ENCODE results near the gene ARHGAP26. TPM values are rescaled to one million over a fixed set of nuclear protein-coding genes. Genes with fewer than 3 reads are reported as not detected.

ARHGAP26 gene
- total and polyA plus RNA-seq, 9 donors: 1.9 to 47.1 (median 12.0) TPM

DNA sequence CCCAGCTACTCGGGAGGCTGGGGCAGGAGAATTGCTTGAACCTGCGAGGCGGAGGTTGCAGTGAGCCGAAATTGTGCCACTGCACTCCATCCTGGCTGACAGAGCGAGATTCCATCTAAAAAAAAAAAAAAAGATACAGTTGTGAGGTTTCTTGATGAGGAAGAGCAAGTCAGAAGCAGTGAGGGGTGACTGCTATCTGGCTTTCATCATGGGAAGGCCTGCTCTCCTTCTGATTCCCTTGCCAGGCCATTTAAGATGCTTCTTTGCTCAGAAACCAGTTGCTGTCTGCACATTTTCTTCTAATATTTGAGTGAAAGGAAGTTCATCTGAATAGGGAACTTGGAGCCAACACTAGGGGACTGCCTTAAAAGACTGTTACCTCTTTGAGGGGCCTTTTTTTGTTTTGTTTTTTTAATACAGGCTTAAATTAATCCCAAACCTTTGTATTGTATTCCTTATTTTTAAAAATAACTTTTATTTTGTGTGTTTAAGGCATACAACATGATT, 201.9 kb downstream of the ARHGAP26 start:
- no peak for DNase-seq
- H3K4me3 ChIP-seq: no peak overlapping the region
- TF ChIP-seq, protein P1, sequence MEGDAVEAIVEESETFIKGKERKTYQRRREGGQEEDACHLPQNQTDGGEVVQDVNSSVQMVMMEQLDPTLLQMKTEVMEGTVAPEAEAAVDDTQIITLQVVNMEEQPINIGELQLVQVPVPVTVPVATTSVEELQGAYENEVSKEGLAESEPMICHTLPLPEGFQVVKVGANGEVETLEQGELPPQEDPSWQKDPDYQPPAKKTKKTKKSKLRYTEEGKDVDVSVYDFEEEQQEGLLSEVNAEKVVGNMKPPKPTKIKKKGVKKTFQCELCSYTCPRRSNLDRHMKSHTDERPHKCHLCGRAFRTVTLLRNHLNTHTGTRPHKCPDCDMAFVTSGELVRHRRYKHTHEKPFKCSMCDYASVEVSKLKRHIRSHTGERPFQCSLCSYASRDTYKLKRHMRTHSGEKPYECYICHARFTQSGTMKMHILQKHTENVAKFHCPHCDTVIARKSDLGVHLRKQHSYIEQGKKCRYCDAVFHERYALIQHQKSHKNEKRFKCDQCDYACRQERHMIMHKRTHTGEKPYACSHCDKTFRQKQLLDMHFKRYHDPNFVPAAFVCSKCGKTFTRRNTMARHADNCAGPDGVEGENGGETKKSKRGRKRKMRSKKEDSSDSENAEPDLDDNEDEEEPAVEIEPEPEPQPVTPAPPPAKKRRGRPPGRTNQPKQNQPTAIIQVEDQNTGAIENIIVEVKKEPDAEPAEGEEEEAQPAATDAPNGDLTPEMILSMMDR (IDR thresholded peaks at IDR 0.05): no peak
- TF ChIP-seq EP300 (IDR thresholded peaks at IDR 0.05): no peak
- no peak for TF ChIP-seq POLR2A (IDR thresholded peaks at IDR 0.05)
- WGBS, 3 donors: 96 to 99% (median 97%) methylated on average over 5 of the region's 5 CpGs
- H3K27me3 ChIP-seq: no peaks in the 10 kb centered on the region
- H3K4me1 ChIP-seq (ENCODE audit: insufficient read depth): no peaks in the 10 kb centered on the region
- H3K27ac ChIP-seq: no peak overlapping the region
- intact Hi-C loops (cut with DNase I): no loop called here
- H3K9me3 ChIP-seq: no peaks in the 10 kb centered on the region
- H3K36me3 ChIP-seq: no peaks in the 10 kb centered on the region

DNA sequence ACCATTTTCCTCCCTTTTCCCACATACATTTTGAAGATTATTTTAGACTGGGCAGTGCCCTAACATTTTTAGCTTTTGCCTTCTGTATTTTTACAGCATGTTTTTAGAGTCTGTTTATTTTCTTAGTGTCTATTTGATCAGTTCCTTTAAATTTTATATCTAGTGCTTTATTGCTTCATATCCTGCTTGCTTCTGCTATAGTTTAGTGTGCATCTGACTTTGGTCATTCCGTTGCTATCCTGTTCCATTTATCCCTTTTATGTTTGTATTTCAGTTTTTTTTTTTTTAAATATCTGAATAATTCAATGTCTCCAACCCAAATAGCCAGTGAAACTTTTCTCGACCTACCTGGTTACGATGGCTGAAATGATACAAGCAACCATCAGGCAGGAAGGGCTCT, 203.8 kb downstream of the ARHGAP26 start:
- TF ChIP-seq EP300 (IDR thresholded peaks at IDR 0.05) (no peak), POLR2A (IDR thresholded peaks at IDR 0.05) (no peak)
- TF ChIP-seq, protein P1 (IDR thresholded peaks at IDR 0.05): no peak
- H3K27me3 ChIP-seq: no peaks in the 10 kb centered on the region
- no peak overlapping the region for H3K4me3 ChIP-seq
- H3K36me3 ChIP-seq: no peaks in the 10 kb centered on the region
- intact Hi-C loops (cut with DNase I): no loop called here
- WGBS, 3 donors: 80 to 90% (median 85%) methylated on average over 3 of the region's 3 CpGs
- H3K27ac ChIP-seq: no peak overlapping the region
- no peaks in the 10 kb centered on the region for H3K9me3 ChIP-seq
- no peaks in the 10 kb centered on the region for H3K4me1 ChIP-seq (ENCODE audit: insufficient read depth)
- DNase-seq: no peak

DNA sequence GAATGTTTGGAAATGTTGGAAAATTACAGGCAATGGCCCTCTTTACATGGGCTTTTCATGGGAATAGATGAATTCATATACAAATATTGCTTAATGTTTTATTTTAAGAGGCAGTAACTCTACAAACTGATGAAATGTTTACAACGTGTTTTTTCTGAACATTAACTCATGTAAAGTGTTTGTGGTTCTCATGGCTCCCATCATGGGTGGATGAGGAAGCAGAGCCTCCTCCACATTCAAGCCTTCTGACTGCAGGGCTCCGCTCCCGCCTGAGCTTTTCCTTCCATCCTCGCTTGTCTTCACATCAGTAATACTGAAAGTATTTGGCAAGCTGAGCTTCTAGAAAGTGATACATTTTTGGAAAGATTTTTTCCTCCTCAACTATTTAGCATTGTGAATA, 204.2 kb downstream of the ARHGAP26 start:
- no peaks in the 10 kb centered on the region for H3K4me1 ChIP-seq (ENCODE audit: insufficient read depth)
- H3K36me3 ChIP-seq: no peaks in the 10 kb centered on the region
- H3K27me3 ChIP-seq: no peaks in the 10 kb centered on the region
- intact Hi-C loops (cut with DNase I): no loop called here
- 72 to 81% (median 73%) methylated on average over 4 of the region's 4 CpGs for WGBS, 3 donors
- DNase-seq: no peak
- TF ChIP-seq, protein P1 (IDR thresholded peaks at IDR 0.05): no peak
- no peak for TF ChIP-seq EP300 (IDR thresholded peaks at IDR 0.05)
- H3K4me3 ChIP-seq: no peak overlapping the region
- H3K9me3 ChIP-seq: no peaks in the 10 kb centered on the region
- H3K27ac ChIP-seq: no peak overlapping the region

DNA sequence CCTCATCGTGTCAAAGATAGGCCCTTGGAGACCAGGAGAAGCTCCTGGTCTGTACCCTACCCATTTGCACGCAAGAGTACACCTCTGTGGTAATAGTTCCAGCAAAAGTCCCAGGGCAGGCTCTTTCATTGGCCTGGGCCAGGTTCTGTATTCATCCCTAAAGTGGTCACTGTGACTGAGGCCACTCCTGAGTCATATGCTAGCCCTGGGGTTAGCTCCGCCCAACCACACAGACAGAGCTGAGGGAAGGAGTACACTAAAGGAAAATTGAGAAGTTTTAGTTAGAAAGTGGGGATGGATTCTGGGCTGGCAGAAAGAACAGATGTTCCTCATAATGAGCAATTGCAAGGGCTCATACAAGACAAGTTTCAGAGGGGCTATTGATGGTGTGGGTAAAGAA, 206.7 kb downstream of the ARHGAP26 start:
- intact Hi-C loops (cut with DNase I): no loop called here
- peaks cover 5% of the 10 kb centered on the region for H3K4me1 ChIP-seq (ENCODE audit: insufficient read depth)
- no peaks in the 10 kb centered on the region for H3K27me3 ChIP-seq
- 95 to 97% (median 97%) methylated on average over 3 of the region's 3 CpGs for WGBS, 3 donors
- no peak for DNase-seq
- no peaks in the 10 kb centered on the region for H3K36me3 ChIP-seq
- no peak overlapping the region for H3K4me3 ChIP-seq
- H3K27ac ChIP-seq: no peak overlapping the region
- no peaks in the 10 kb centered on the region for H3K9me3 ChIP-seq
- TF ChIP-seq POLR2A (IDR thresholded peaks at IDR 0.05) (no peak), EP300 (IDR thresholded peaks at IDR 0.05) (no peak)
- TF ChIP-seq, protein P1 (IDR thresholded peaks at IDR 0.05): no peak
